Hematopoietic multipotent progenitor cell treated with erythropoietin and hydrocortisone succinate and interleukin-3 and kit ligand, for 15 days (in vitro differentiated cells): ENCODE results near the gene MCC.
"Not testable (repeated sequence)": the region's sequence is repeated elsewhere in the genome, so short reads cannot be mapped to it uniquely, and the experiment has no call there.

ENCODE experiments used
- DNase-seq: peaks from one replicate; pipeline ENCODE4 v3.0.0-alpha.2; 2015; ENCODE audit warnings: low spot score

MCC gene

DNA sequence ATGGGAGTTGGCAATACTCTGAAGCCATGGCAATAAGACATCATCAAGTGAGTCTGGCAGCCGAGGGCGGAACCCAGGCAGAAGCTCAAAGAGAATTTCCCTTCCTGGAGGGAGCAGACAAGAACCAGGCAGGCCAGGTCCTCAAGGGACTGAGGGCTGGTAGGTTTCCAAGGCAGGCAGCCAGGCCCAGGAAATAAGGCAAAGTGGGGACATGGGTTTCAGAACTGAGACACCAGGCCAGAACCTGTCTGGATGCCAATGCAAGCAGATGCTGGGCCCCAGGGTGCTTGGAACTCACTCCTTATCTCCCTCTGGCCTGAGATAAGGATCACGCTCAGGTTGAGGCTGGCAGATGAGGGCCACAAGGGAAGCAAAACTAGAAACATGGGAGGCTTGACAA is 62.3 kb downstream of the MCC start:
- no peak for DNase-seq

- DNase-seq = no peak
Observed at GRCh38 chr5:113421693-113422092, 66.6 kb downstream of the MCC start.

GRCh38 chr5:113405530-113405929 is 82.7 kb downstream of the MCC start:
- DNase-seq = no peak

- DNase-seq = no peak
Observed at GRCh38 chr5:113404269-113404668, 84.0 kb downstream of the MCC start.

DNA sequence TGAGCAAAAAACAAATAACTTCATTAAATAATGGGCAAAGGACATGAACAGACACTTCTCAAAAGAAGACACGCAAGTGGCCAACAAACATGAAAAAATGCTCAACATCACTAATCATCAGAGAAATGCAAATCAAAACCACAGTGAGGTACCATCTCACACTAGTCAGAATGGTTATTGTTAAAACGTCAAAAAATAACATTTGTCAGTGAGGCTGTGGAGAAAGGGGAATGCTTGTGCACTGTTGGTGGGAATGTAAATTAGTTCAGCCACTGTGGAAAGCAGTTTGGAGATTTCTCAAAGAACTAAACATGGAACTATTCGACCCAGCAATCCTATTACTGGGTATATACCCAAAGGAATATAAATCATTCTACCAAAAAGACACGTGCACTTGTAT is 90.3 kb downstream of the MCC start:
- DNase-seq = not testable (repeated sequence)

DNA sequence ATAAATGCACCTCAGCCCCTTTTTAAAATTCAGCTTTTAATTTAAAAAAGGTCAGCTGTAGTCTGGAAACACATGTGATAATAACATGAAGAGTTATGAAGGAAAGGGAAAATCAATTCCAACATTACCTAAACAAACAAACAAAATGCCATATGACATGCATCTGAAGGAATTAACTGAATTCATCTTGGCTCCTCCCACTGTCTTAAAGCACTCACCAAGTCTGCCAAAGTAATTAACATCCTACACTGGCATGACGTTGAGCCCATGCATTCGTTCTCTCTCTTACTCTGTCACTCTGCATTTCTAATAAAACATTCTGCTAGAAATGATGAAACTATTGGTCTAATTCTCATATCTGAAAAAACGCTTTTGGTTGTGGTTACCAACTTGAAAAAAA is 91.2 kb downstream of the MCC start:
- DNase-seq = no peak

GRCh38 chr5:113394658-113395057 is 93.6 kb downstream of the MCC start:
- no peak for DNase-seq

GRCh38 chr5:113390224-113390623 is 98.0 kb downstream of the MCC start:
- DNase-seq = no peak

DNA sequence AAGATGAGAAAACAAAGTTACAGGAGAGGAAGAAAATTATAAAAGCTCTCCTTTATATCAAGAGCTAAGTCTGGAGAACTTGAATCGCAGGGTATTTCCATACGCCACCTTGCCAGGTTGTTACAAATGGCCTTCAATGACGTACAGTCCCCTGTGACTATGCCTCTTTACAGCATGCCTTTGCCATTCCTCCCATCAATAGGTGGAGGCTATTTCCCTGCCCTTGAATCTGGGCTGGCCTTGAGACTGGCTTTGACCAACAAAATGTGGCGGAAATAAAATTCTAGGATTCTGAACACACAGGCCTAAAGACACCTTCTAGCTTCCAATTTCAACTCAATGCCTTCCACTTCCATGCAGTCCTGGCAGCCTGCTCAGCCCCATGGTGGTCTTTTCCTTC is 99.1 kb downstream of the MCC start:
- no peak for DNase-seq

DNA sequence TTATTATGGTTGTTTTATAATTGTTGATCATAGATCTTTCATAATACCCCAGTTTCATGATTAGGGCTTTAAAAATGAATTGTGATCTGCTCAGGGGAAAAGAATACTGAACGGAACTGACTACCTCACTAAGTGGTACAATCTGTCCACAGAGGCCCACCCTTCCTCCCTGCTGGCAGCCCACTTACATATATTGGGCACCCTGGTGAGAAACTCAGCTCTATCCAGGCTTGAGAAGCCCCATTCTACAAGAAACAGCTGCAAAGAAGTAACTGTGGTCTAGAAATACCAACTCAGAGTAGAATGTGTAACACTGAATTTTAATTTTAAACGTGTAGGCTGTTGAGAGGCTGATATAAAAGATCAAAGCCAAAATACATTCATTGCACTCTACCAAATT is 100.4 kb downstream of the MCC start:
- no peak for DNase-seq

DNA sequence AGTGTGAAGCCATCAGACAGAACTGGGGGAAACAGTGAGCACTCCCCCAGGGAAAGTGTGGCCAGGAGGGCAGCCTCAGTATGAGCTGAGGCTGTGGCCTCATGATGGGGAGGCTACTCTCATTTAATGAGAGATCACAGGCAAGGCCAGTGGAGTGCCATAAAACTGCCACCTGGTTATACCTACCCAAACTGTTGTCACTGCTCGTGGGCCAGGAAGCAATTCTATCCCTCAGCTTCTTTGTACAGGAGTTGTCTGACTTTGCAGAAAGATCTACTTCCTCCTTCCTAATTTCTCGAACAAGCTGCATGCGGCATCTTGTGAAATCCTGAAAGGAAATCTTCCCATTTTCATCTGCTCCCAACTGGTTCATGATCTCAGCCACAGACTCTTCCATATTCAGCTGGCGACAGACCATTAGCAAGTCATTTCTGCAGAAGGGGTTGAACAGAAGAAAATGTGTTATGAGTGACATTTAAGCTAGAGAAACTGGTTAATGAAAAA is 103.4 kb downstream of the MCC start:
- no peak for DNase-seq

GRCh38 chr5:113382731-113383130 is 105.5 kb downstream of the MCC start:
- no peak for DNase-seq

DNA sequence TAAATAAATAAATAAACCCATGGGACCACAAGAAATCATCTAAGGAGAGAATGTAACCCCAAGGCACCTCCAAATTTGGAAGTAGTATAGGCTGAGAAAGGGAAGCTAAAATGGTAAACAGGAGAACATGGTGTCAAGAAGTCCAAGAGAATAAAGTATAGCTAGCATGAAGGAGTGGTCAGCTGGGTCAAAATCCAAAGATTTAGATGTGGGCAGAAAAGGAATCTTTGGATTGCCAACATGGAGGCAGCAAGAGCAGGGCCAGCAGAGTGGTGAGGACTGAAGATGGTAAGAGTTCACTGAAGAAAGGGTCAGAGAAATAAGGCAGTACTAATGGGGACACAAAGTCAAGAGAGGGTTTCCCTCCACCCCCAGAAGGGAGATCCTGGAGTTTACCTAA is 106.5 kb downstream of the MCC start:
- no peak for DNase-seq

GRCh38 chr5:113380807-113381326 is 107.4 kb downstream of the MCC start:
- no peak for DNase-seq

DNA sequence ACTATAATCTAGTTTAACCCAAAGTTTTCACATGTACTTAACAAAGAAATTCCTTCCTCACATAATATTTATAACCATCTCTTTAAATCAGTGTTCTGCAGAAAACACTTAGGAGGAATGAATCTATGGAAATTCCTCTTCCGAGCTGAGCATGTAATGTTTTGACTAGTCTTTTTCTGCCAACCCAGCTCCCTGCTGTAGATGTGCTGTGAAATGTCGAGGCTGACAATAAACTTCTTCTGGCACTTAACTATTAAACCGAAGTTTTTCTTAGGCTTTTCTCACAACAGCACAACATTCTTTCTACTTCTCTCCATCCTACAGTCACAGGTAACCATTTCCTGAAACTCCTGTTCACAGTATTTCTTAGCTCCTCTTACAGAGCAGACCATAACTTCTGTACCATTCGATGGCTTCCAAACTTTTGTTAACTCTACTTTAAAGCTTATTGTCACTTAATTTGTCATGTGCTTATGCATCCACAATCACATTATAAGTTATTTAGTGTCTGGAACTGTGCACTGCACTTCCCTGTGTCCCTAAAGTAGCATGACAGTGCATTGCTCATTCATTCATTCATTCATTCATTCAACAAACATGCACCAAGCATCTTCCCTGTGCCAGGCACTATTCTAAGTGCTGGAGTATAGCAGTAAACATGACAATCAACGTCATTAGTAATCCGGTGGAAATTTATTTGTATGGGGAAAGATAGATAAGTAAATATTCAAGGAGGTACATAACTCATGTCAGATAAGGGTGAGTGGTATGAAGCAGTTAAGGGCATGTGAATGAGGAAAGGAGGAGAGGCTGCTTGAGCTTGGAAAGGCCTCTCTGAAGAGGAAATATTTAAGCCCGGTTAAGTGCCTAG is 108.1 kb downstream of the MCC start:
- DNase-seq = no peak

GRCh38 chr5:113378959-113379541 is 109.2 kb downstream of the MCC start:
- DNase-seq = peak; percentile 43

- DNase-seq = no peak
Observed at GRCh38 chr5:113378514-113378913, 109.7 kb downstream of the MCC start.

- DNase-seq = no peak
Observed at GRCh38 chr5:113378081-113378480, 110.2 kb downstream of the MCC start.

GRCh38 chr5:113376640-113377039 is 111.6 kb downstream of the MCC start:
- no peak for DNase-seq

DNA sequence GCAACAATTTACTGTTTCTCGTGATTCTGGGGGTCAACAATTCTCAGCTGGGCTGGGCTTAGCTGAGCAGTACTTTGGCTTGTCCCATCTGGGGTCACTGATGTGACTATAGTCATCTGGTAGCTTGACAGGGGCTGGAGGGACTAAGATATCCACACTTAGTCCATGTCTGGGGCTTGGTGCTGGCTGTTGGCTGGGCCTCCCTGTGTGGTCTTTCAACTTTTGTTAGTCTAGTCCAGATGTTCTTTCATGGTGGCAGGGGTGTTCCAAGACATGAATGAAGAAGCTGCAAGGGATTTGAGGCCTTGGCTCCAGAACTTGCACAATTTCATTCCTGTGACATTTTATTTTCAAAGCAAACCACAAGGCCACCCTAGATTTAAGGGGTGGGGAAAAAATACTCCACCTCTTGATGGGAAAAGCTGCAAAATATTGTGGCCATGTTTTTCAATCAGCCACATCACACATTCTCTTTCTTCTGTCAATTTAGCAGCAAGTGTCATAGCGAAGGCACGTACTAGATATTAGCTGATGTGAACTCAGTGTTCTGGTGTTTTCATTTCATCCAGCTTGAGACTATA is 112.7 kb downstream of the MCC start:
- DNase-seq = no peak

- DNase-seq = no peak
Observed at GRCh38 chr5:113373426-113373825, 114.8 kb downstream of the MCC start.

DNA sequence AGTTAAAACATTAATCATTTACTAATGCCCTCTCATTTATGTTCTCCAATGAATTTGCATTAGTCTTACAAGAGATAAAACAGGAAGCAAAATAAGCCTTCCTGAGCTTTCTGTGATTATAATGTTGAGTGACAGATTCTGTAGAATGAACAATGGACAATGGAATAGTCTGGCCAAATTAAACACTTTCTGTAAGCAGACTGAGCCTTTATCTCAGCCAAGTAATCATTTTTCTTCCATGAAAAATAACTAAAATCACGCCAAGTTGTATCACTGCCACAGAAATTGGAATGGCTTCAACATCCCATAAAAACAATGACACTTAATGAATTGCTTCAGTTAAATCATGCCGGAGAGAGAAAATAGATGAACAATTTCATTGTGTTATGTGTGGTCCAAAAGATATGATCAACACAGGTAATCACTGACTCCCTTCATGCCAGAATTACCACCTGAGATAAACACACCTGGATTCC is 116.5 kb downstream of the MCC start:
- no peak for DNase-seq

DNA sequence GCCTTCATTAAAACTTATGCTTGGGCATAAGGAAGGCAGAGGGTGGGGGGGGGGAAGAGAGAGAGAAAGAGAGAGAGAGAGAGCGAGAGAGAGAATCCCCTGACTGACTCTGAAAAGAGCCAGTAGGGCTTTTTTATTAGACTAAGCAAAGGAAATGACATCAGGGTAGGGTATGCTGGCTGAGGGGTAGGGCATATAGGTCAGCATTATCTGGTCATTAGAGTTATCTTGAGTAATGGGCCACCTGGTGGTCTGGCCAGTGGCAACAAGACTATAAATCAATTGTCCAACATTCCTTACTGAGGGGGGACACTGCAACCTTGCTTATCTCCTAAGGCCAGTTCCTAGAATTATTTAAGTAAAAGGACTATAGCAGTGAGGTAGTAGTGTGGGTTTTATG is 120.7 kb downstream of the MCC start:
- DNase-seq = no peak
